OCI-M2 (cell line): ENCODE results near the gene LSP1.

ENCODE experiments used
- DNase-seq: peaks from one replicate; lab custom pipeline; 2025; ENCODE audit not compliant: unreplicated experiment; lab: John Stamatoyannopoulos, UW

The LSP1 gene

GRCh38 chr11:1836011-1836945, 16.6 kb upstream of the LSP1 start:
- DNase-seq: no peak

- no peak for DNase-seq
These were observed 15.5 kb upstream of the LSP1 start for GRCh38 chr11:1837171-1838076.

GRCh38 chr11:1838077-1838425, 14.8 kb upstream of the LSP1 start:
- DNase-seq: no peak

GRCh38 chr11:1838426-1839144, 14.3 kb upstream of the LSP1 start, which contains the start of gene TNNI2:
Gene TNNI2 (plus strand): TSS chr11:1838981. CDS start chr11:1839697, 716 bp downstream.
- no peak for DNase-seq

- DNase-seq: no peak
These were observed 13.5 kb upstream of the LSP1 start for GRCh38 chr11:1839204-1839923.

GRCh38 chr11:1839924-1840779, 12.7 kb upstream of the LSP1 start:
- no peak for DNase-seq

GRCh38 chr11:1840780-1841480, 12.0 kb upstream of the LSP1 start:
- no peak for DNase-seq

- no peak for DNase-seq
These were observed 11.3 kb upstream of the LSP1 start for GRCh38 chr11:1841511-1842148.

GRCh38 chr11:1842149-1843097, 10.5 kb upstream of the LSP1 start:
- no peak for DNase-seq

- no peak for DNase-seq
These were observed 9.8 kb upstream of the LSP1 start for GRCh38 chr11:1843098-1843473.

GRCh38 chr11:1843796-1844195, 9.1 kb upstream of the LSP1 start:
- no peak for DNase-seq

GRCh38 chr11:1844221-1845094, 8.4 kb upstream of the LSP1 start:
- DNase-seq: no peak

GRCh38 chr11:1845095-1845429, 7.8 kb upstream of the LSP1 start:
- no peak for DNase-seq

GRCh38 chr11:1845561-1846452, 7.1 kb upstream of the LSP1 start:
- no peak for DNase-seq

- DNase-seq: no peak
These were observed 6.4 kb upstream of the LSP1 start for GRCh38 chr11:1846453-1846932.
